ENCODE results near the gene TNNC2. TPM values are rescaled to one million over a fixed set of nuclear protein-coding genes. Genes with fewer than 3 reads are reported as not detected.

Gene TNNC2
- total RNA-seq, 1 experiment from 2014 or later: not detected

- H3K4me2 ChIP-seq: peak overlapping the region; percentile 25
- intact Hi-C loops (cut with micrococcal nuclease; ENCODE audit: unreplicated experiment): no loop called here
- no peak overlapping the region for H3K4me3 ChIP-seq
Measured at GRCh38 chr20:45867136-45867818, 40.2 kb upstream of the TNNC2 start.

GRCh38 chr20:45866454-45866853 lies 39.3 kb upstream of the TNNC2 start:
- no peak for DNase-seq
- H4K20me1 ChIP-seq (ENCODE audit: insufficient read depth): no peaks in the 10 kb centered on the region
- no peak overlapping the region for H3K4me2 ChIP-seq
- no TSS peak for BruUV-seq (replicated peaks)
- peaks cover 15% of the 10 kb centered on the region for H3K4me1 ChIP-seq (replicated peaks; ENCODE audit: insufficient read depth)
- no peaks in the 10 kb centered on the region for H3K9me2 ChIP-seq (ENCODE audit: insufficient read depth)
- no peaks in the 10 kb centered on the region for H3K27me3 ChIP-seq (ENCODE audit: insufficient read depth, low read depth)
- no peak for TF ChIP-seq EZH2 (IDR thresholded peaks at IDR 0.05; ENCODE audit: low read depth)
- TF ChIP-seq CTCF (conservative IDR thresholded peaks at IDR 0.05): no peak
- H2AFZ ChIP-seq: no peak overlapping the region
- peaks cover 15% of the 10 kb centered on the region; the same call in 1 of the 2 replicates for H3F3A ChIP-seq (ENCODE audit: insufficient read depth, low read depth)
- H3K79me2 ChIP-seq (ENCODE audit: low read depth): no peaks in the 10 kb centered on the region
- no peaks in the 10 kb centered on the region for H3K36me3 ChIP-seq (ENCODE audit: low read depth)
- H3K9me3 ChIP-seq (ENCODE audit: insufficient read depth, low read depth): no peaks in the 10 kb centered on the region
- intact Hi-C loops (cut with micrococcal nuclease; ENCODE audit: unreplicated experiment): no loop called here
- H3K4me3 ChIP-seq: no peak overlapping the region
- CTCF ChIA-PET: no interaction called here
- POLR2A ChIA-PET (ENCODE audit: unreplicated experiment): interaction anchor here (0.7 kb wide), 1 partner anchor 40 kb away, joined by 11 read pairs; no protein-coding TSS in a partner anchor
- H3K27ac ChIP-seq: no peak overlapping the region

More at GRCh38 chr20:45867136-45867818, 40.2 kb upstream of the TNNC2 start:
- H3K4me1 ChIP-seq (replicated peaks; ENCODE audit: insufficient read depth): peaks cover 23% of the 10 kb centered on the region
- no TSS peak for BruUV-seq (replicated peaks)
- no peaks in the 10 kb centered on the region for H3K9me2 ChIP-seq (ENCODE audit: insufficient read depth)
- POLR2A ChIA-PET (ENCODE audit: unreplicated experiment): interaction anchor here (0.6 kb wide), 5 partner anchors 11 to 74 kb away, joined by 3 to 17 read pairs (median 4); no protein-coding TSS in a partner anchor
- DNase-seq: peak in 1 of 2 experiments; percentile 30
- no peaks in the 10 kb centered on the region for H3K9me3 ChIP-seq (ENCODE audit: insufficient read depth, low read depth)
- peaks cover 22% of the 10 kb centered on the region; the same call in 1 of the 2 replicates for H3F3A ChIP-seq (ENCODE audit: insufficient read depth, low read depth)
- H3K36me3 ChIP-seq (ENCODE audit: low read depth): no peaks in the 10 kb centered on the region
- CTCF ChIA-PET: no interaction called here
- peak overlapping the region; percentile 41 for H3K27ac ChIP-seq
- H4K20me1 ChIP-seq (ENCODE audit: insufficient read depth): no peaks in the 10 kb centered on the region
- no peaks in the 10 kb centered on the region for H3K79me2 ChIP-seq (ENCODE audit: low read depth)
- no peak for TF ChIP-seq EZH2 (IDR thresholded peaks at IDR 0.05; ENCODE audit: low read depth)
- no peak for TF ChIP-seq CTCF (conservative IDR thresholded peaks at IDR 0.05)
- H2AFZ ChIP-seq: no peak overlapping the region
- H3K27me3 ChIP-seq (ENCODE audit: insufficient read depth, low read depth): no peaks in the 10 kb centered on the region

GRCh38 chr20:45863543-45864470 lies 36.7 kb upstream of the TNNC2 start:
- BruUV-seq (replicated peaks): no TSS peak
- Histone ChIP-seq H3F3A (ENCODE audit: insufficient read depth, low read depth) (peaks cover 19% of the 10 kb centered on the region; the same call in 1 of the 2 replicates), H4K20me1 (ENCODE audit: insufficient read depth) (no peaks in the 10 kb centered on the region), H3K27ac (no peak overlapping the region), H3K4me3 (no peak overlapping the region), H3K79me2 (ENCODE audit: low read depth) (no peaks in the 10 kb centered on the region), H2AFZ (no peak overlapping the region), H3K9me2 (ENCODE audit: insufficient read depth) (no peaks in the 10 kb centered on the region), H3K36me3 (ENCODE audit: low read depth) (no peaks in the 10 kb centered on the region), H3K4me2 (no peak overlapping the region), H3K27me3 (ENCODE audit: insufficient read depth, low read depth) (no peaks in the 10 kb centered on the region), H3K9me3 (ENCODE audit: insufficient read depth, low read depth) (no peaks in the 10 kb centered on the region), H3K4me1 (replicated peaks; ENCODE audit: insufficient read depth) (peaks cover 18% of the 10 kb centered on the region)
- DNase-seq: no peak
- intact Hi-C loops (cut with micrococcal nuclease; ENCODE audit: unreplicated experiment): no loop called here
- CTCF ChIA-PET: interaction anchor here (0.7 to 0.9 kb wide), 2 partner anchors 43 to 65 kb away, joined by 3 to 20 read pairs; no protein-coding TSS in a partner anchor
- TF ChIP-seq EZH2 (IDR thresholded peaks at IDR 0.05; ENCODE audit: low read depth): no peak
- POLR2A ChIA-PET (ENCODE audit: unreplicated experiment): interaction anchor here (0.6 kb wide), 1 partner anchor 91 kb away, joined by 3 read pairs; no protein-coding TSS in a partner anchor
